ENCODE measurements around the gene DIP2C.
"Not testable (repeated sequence)": the region's sequence is repeated elsewhere in the genome, so short reads cannot be mapped to it uniquely, and the experiment has no call there.

The DIP2C gene

DNA sequence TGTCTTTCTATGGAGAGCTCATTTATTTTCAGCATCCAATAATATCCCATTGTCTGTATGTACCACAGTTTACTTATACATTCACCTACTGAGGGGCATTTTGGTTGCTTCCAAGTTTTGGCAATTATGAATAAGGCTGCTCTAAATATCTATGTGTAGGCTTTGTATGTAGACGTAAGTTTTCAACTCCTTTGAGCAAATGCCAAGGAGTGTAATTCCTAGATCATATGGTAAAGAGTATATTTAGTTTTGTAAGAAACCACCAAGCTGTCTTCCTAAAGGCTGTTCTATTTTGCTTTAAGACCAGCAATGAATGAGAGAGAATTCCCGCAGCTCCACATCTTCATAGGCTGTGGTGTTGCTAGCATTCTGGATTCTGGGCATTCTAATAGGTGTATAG lies 259.8 kb downstream of the DIP2C start:
- no peaks in the 10 kb centered on the region for H3K27me3 ChIP-seq (replicated peaks; ENCODE audit: control insufficient read depth, insufficient read depth, low read length)
- no peak for DNase-seq (ENCODE audit: extremely low read depth, insufficient read length)
- H3K4me3 ChIP-seq (replicated peaks; ENCODE audit: low read depth, low read length) = no peak overlapping the region
- H3K36me3 ChIP-seq (ENCODE audit: control insufficient read depth, insufficient read depth, low read length) = no peaks in the 10 kb centered on the region
- TF ChIP-seq, protein P1, sequence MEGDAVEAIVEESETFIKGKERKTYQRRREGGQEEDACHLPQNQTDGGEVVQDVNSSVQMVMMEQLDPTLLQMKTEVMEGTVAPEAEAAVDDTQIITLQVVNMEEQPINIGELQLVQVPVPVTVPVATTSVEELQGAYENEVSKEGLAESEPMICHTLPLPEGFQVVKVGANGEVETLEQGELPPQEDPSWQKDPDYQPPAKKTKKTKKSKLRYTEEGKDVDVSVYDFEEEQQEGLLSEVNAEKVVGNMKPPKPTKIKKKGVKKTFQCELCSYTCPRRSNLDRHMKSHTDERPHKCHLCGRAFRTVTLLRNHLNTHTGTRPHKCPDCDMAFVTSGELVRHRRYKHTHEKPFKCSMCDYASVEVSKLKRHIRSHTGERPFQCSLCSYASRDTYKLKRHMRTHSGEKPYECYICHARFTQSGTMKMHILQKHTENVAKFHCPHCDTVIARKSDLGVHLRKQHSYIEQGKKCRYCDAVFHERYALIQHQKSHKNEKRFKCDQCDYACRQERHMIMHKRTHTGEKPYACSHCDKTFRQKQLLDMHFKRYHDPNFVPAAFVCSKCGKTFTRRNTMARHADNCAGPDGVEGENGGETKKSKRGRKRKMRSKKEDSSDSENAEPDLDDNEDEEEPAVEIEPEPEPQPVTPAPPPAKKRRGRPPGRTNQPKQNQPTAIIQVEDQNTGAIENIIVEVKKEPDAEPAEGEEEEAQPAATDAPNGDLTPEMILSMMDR (IDR thresholded peaks at IDR 0.05; ENCODE audit: insufficient read depth, low read length, poor library complexity, severe bottlenecking) = no peak

DNA sequence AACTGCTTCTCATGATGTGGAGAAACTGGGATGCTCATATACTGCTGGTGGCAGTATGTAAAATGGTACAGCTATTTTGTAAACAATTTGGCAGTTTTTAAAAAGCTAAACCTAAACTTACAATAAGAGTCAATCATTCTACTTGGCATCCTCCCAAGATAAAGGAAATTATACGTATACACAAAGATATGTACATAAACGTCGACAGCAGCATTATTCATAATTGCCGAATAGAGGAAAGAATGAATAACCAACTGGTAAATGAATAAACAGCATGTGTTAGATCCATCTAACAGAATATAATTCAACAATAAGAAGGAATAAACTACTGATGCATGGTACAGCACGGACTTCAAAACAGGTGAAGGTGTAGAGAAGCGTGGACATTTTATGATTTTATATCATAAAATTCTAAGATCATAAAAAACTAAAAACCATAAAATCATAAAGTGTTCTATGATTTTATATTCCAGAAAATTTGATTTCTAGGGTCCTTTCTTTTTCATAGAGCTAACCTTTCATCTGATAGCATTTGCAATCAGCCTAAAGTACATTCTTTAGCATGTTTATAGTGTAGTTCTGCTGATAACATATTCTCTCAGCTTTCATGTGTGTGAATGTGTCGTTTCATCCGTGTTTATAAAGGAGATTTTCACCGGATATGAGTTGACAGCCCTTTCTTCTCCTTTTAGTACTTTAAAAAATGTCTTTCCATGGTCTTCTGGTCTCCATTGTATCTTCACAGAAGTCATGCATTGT lies 261.5 kb downstream of the DIP2C start:
- no peak for DNase-seq (ENCODE audit: extremely low read depth, insufficient read length)
- Histone ChIP-seq H3K27me3 (replicated peaks; ENCODE audit: control insufficient read depth, insufficient read depth, low read length) (no peaks in the 10 kb centered on the region), H3K4me3 (replicated peaks; ENCODE audit: low read depth, low read length) (no peak overlapping the region), H3K36me3 (ENCODE audit: control insufficient read depth, insufficient read depth, low read length) (no peaks in the 10 kb centered on the region)
- TF ChIP-seq, protein P1 (IDR thresholded peaks at IDR 0.05; ENCODE audit: insufficient read depth, low read length, poor library complexity, severe bottlenecking) = no peak

GRCh38 chr10:425365-425764 lies 264.1 kb downstream of the DIP2C start:
- H3K36me3 ChIP-seq (ENCODE audit: control insufficient read depth, insufficient read depth, low read length); DNase-seq (ENCODE audit: extremely low read depth, insufficient read length): not testable (repeated sequence)

GRCh38 chr10:424724-425123 lies 264.7 kb downstream of the DIP2C start:
- DNase-seq (ENCODE audit: extremely low read depth, insufficient read length) = not testable (repeated sequence)

More at GRCh38 chr10:425365-425764, 264.1 kb downstream of the DIP2C start:
- H3K27me3 ChIP-seq (replicated peaks; ENCODE audit: control insufficient read depth, insufficient read depth, low read length); H3K4me3 ChIP-seq (replicated peaks; ENCODE audit: low read depth, low read length): not testable (repeated sequence)

DNA sequence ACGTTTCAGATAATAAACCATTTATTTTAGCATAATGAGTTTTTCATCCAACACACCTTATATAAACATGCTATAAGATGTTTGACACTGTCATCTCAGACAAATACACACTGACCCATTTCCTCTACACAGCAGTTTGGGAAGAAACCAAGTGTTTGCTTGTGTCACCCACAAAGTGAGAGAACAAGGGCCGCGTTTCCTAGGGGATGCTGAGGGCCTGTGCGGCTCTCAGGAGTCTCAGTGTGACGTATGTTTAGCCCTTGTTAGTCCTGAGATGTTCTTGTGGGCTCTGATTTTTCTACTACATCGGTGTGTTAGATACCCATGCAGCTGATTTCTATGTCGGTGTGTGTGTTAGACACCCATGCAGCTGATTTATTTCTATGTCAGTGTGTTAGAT lies 266.3 kb downstream of the DIP2C start:
- TF ChIP-seq, protein P1 (IDR thresholded peaks at IDR 0.05; ENCODE audit: insufficient read depth, low read length, poor library complexity, severe bottlenecking) = no peak
- DNase-seq (ENCODE audit: extremely low read depth, insufficient read length) = no peak
- Histone ChIP-seq H3K4me3 (replicated peaks; ENCODE audit: low read depth, low read length) (no peak overlapping the region), H3K27me3 (replicated peaks; ENCODE audit: control insufficient read depth, insufficient read depth, low read length) (no peaks in the 10 kb centered on the region), H3K36me3 (ENCODE audit: control insufficient read depth, insufficient read depth, low read length) (no peaks in the 10 kb centered on the region)

More at GRCh38 chr10:424724-425123, 264.7 kb downstream of the DIP2C start:
- H3K27me3 ChIP-seq (replicated peaks; ENCODE audit: control insufficient read depth, insufficient read depth, low read length); H3K36me3 ChIP-seq (ENCODE audit: control insufficient read depth, insufficient read depth, low read length); H3K4me3 ChIP-seq (replicated peaks; ENCODE audit: low read depth, low read length): not testable (repeated sequence)

- no peak overlapping the region for H3K4me3 ChIP-seq (replicated peaks; ENCODE audit: low read depth, low read length)
- TF ChIP-seq, protein P1 (IDR thresholded peaks at IDR 0.05; ENCODE audit: insufficient read depth, low read length, poor library complexity, severe bottlenecking) = no peak
- H3K27me3 ChIP-seq (replicated peaks; ENCODE audit: control insufficient read depth, insufficient read depth, low read length) = no peaks in the 10 kb centered on the region
- H3K36me3 ChIP-seq (ENCODE audit: control insufficient read depth, insufficient read depth, low read length) = no peaks in the 10 kb centered on the region
- no peak for DNase-seq (ENCODE audit: extremely low read depth, insufficient read length)
Measured at GRCh38 chr10:422675-423074, 266.8 kb downstream of the DIP2C start.

GRCh38 chr10:422241-422640 lies 267.2 kb downstream of the DIP2C start:
- H3K27me3 ChIP-seq (replicated peaks; ENCODE audit: control insufficient read depth, insufficient read depth, low read length) = no peaks in the 10 kb centered on the region
- no peak overlapping the region for H3K4me3 ChIP-seq (replicated peaks; ENCODE audit: low read depth, low read length)
- no peak for DNase-seq (ENCODE audit: extremely low read depth, insufficient read length)
- no peaks in the 10 kb centered on the region for H3K36me3 ChIP-seq (ENCODE audit: control insufficient read depth, insufficient read depth, low read length)
- TF ChIP-seq, protein P1 (IDR thresholded peaks at IDR 0.05; ENCODE audit: insufficient read depth, low read length, poor library complexity, severe bottlenecking) = no peak
